ENCODE data around the gene ABCC4.

GRCh38 chr13:95264225-95264624, 37.0 kb downstream of the ABCC4 start:
- no peak for TF ChIP-seq CTCF (conservative IDR thresholded peaks at IDR 0.05)
- no peak for TF ChIP-seq ZFX (IDR thresholded peaks at IDR 0.05)
